ENCODE measurements around the gene LDB2. TPM values are rescaled to one million over a fixed set of nuclear protein-coding genes. Genes with fewer than 3 reads are reported as not detected.

Gene LDB2
- total RNA-seq, 1 experiment from 2014 or later, result not detected

GRCh38 chr4:16721613-16722291 lies 176.7 kb downstream of the LDB2 start:
- DNase-seq (ENCODE audit: low spot score), result no peak

- no peak for DNase-seq (ENCODE audit: low spot score)
Measured at GRCh38 chr4:16720761-16721160, 177.7 kb downstream of the LDB2 start.

- no peak for DNase-seq (ENCODE audit: low spot score)
Measured at GRCh38 chr4:16717266-16717970, 181.0 kb downstream of the LDB2 start.

DNA sequence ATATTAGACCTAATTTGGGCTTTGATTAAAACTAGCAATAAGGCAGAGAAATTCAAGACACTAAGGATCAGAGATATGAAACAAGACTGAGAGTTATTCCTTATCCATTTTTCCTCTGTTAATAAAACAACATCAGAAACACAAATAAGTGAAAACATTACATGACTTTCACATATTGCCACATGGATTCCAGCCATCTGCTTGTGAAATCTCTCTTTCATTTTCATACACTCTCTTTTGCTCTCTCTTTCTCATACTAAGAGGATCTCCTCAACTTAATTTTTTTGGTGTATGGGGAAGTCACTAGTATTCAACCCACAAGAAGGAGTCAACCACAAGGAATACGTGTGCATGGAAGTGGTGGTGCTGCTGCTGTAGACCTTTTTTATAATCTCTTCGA lies 183.0 kb downstream of the LDB2 start:
- DNase-seq (ENCODE audit: low spot score), result no peak

DNA sequence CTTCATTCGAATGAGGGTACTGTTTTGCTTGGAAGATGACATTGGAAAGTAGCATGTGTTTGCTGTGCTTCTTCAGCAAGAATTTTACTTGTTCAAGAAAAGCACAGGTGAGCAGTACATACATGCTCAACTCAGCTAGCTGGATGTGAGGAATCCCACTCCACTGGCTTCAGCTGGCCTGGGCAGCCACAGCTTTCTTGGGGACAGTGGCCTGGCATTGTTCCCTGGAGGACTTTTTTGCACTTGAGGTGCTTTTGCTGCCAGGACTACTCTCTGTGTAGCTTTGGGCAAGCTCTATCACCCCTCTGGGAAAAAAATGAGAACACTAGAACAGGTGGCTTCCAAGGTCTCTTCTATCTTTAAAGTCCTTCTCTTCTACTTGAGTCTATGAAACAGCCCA lies 184.3 kb downstream of the LDB2 start:
- no peak for DNase-seq (ENCODE audit: low spot score)

GRCh38 chr4:16713696-16714095 lies 184.7 kb downstream of the LDB2 start:
- no peak for DNase-seq (ENCODE audit: low spot score)

DNA sequence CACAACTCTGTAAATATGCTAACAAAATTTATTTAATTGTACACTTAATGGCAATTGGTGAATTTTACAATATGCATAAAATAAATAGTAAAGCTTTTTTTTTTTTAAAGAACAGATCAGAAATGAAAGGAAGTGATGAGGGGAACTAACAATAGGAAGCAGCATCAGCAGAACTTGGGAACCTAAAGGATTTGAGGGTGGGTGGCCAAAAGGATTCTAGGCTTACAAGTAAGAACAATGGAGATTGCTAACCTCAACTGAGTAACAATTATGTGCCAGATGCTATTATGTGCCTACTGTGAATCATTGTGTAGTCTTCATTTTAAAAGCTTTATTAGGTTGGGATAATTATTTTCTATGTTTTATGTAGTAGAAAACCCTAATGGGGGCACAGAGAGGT lies 185.2 kb downstream of the LDB2 start:
- no peak for DNase-seq (ENCODE audit: low spot score)

DNA sequence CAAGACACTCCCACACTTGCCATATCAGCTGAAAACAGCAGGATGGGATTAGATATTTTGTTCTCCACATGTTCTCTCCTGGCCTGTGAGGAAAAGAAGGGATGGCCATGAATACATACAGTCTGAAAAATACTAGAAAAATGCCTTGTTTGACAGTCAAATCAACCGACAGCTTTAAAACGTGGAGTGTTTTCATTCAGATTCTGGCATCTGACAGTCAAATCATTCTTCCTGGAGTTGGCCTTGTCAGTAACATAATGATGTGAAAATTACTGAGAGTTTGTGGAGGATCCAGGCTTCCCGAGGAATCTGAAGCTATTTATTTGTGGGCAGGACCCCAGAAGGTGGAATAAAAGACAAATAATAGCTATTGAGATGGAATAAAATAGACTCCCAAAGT lies 188.2 kb downstream of the LDB2 start:
- no peak for DNase-seq (ENCODE audit: low spot score)

GRCh38 chr4:16707874-16708273 lies 190.6 kb downstream of the LDB2 start:
- DNase-seq (ENCODE audit: low spot score), result no peak

GRCh38 chr4:16706251-16706650 lies 192.2 kb downstream of the LDB2 start:
- no peak for DNase-seq (ENCODE audit: low spot score)

- no peak for DNase-seq (ENCODE audit: low spot score)
Measured at GRCh38 chr4:16705341-16705740, 193.1 kb downstream of the LDB2 start.

DNA sequence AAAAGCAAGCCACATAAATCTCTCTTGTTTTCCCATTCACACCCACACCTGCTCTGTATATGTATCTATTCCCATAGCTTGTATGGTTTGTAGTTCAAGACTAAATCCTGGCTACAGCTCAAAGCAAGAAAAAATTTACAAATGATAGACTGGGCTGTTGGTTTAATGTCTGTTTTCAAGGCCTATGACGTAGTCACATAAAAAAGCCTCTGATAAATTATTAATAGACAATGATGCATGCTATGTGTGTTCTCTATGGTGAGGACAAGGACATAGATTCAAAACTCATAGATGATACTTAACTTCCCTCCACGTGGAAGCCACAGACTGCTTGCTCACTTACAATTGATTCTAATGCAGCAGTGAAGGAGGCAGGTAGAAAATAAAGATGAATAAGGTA lies 194.0 kb downstream of the LDB2 start:
- DNase-seq (ENCODE audit: low spot score), result no peak

DNA sequence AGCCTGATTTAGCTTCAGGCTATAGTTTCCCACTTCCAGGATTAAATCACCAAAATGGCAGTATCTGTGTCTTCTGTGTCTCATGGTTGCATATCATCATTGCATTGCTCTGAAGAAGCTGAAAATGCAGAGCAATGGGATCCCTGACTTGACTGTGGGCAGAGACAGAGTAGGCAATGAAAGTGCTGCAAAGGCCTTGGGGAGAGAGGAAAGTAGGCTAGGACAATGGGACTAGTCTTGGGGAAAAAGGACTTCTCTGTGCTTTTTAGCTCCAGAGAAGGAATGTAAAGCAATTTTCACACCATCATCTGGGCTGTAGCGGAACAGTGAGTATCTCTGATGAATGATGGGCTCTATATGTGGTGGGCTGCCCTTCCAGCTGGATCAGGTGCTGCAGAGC lies 202.5 kb downstream of the LDB2 start:
- no peak for DNase-seq (ENCODE audit: low spot score)

GRCh38 chr4:16694884-16695276 lies 203.6 kb downstream of the LDB2 start:
- no peak for DNase-seq (ENCODE audit: low spot score)

DNA sequence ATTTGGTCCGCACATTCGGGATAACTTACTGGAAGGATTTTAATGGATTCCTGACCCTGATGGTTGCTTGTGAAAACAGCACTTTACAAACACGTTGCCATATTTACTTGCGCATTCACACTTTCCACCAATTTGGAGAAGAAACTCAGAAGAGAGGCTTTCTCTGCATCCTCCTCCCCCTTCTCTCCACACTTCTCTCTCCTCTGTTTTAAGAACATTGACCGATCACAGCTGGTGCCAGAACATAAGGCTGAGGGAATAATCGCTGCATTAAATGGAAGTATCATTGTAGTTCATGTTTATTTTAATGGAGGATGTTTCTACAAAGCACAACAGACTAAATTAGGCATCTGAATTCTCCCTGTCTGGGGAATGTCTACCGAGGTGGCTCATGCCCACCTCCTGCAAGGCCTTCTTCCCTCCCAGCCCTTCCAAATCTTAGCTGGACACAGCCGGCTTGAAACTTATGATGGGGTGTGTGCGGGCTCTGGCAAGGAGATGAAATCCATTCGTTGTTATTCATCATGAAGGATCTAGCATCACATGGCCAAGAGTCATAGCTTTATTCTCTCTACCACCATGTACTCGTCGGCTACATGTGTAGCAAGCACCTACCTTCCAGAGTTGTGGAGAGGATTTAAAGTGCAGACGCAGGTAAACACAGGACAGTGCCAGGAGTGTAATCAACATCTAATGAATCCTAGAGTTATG lies 204.1 kb downstream of the LDB2 start:
- DNase-seq (ENCODE audit: low spot score), result no peak

- no peak for DNase-seq (ENCODE audit: low spot score)
Measured at GRCh38 chr4:16693641-16694040, 204.8 kb downstream of the LDB2 start.

DNA sequence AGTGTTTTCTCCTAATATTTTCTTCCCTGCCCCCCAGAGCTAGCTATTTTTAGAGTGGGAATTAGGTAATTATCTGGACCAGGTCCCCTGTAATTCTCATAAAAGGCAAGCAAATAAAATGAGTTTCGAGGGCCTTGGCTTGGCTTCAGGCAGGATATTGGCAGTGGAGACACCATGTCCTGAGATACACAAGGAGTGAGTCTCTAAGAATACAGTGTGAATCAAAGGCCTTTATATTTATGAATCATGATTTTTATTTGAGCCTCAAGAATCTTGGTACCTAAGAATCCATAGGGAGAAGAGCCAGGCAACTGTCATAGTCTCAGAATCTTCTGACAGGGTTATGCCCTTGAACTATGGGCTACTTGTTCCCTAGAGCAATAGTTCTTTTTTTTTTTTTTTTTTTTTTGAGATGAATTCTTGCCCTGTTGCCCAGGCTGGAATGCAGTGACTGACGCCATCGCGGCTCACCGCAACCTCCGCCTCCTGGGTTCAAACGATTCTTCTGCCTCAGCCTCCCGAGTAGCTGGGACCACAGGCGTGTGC lies 205.4 kb downstream of the LDB2 start:
- DNase-seq (ENCODE audit: low spot score), result no peak

GRCh38 chr4:16692524-16692923 lies 205.9 kb downstream of the LDB2 start:
- no peak for DNase-seq (ENCODE audit: low spot score)

DNA sequence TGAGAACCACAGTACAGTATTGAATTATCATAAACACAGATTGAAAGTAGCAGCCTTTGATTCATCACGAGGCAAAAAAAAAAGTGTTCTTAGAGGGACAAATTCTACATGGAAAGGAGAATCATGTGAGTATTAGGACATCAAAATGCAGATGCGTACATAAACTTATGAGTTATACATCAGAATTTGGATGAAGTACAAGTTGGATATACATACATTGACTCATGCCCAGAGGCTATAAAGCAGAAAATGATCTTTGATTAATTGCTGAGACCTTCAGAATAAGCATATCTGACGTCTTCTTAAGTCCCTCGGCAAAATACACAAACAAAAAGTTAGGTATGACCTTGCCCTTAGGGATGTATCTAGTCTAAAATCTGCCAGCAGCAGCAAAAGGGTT lies 206.4 kb downstream of the LDB2 start:
- DNase-seq (ENCODE audit: low spot score), result no peak

DNA sequence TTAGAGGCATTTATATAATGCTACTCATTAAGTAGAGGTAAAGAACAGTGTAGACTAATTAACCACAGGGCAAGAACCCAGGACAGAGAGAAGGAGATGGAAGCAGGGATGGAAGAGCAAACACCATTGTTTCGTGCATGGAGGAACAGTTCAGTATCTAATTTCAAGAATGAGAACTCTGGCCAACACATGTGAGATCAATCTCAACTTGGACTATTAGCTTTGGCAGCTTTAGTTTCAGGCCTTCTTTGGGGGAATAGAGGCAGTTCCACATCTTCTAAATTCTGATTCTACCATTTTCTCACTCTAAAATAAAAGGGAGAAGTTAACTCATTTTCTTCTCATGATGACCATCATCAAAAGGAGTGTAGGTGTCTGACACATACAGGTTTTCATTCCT lies 207.0 kb downstream of the LDB2 start:
- DNase-seq (ENCODE audit: low spot score), result no peak

GRCh38 chr4:16687845-16688244 lies 210.6 kb downstream of the LDB2 start:
- DNase-seq (ENCODE audit: low spot score), result no peak

DNA sequence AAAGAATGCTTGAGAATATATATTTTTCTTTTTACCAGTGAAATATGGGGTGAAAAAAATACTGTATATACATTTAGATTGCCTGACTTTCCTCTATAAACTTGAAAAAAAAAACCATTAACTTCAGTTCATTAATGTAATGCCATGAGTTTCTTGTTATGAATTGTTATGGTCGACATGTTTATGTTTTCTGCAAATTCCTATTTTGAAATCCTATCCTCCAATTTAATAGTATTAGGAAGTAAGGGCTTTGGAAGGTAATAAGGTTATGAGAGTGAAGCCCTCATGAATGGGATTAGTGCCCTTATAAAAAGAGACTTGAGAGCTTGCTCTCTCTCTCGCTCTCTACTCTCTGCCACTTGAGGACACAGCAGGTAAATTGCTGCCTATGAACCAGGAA lies 211.4 kb downstream of the LDB2 start:
- DNase-seq (ENCODE audit: low spot score), result no peak

GRCh38 chr4:16686195-16686594 lies 212.2 kb downstream of the LDB2 start:
- no peak for DNase-seq (ENCODE audit: low spot score)

Data from A172 (cell line).